ENCODE data around the gene PHLDB3. TPM values are rescaled to one million over a fixed set of nuclear protein-coding genes. Genes with fewer than 3 reads are reported as not detected.
"Not testable (repeated sequence)": the region's sequence is repeated elsewhere in the genome, so short reads cannot be mapped to it uniquely, and the experiment has no call there.

The PHLDB3 gene
- total RNA-seq, 2 experiments from 2014 or later = 6.0 to 20.6 TPM

DNA sequence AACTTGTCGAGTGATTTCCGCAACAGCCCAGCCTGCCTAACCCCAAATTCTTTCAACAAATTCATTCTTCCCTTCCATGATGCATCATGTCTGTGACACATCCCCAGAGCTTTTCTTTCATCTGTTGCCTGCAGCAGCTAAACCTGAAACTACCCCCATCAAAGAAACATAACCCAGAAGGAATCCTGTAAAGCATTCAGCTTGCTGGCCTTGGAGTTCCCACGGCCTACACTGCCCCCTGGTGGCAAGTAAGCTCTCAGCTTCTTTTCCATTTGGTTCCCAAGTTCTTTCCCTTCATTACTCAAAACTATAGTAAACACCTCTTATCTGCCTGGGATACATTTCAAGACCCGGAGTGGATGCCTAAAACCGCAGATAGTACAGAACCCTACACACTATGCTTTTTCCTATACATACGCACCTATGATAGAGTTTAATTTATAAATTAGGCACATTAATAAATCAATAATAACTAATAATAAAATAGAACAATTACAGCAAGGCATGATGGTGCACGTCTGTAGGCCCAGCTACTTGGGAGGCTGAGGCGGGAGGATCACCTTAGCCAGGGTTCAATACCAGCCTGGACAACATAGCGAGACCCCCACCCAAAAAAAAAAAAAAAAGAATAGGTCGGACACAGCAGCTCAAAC is 15.0 kb upstream of the PHLDB3 start:
- H3K4me3 ChIP-seq (ENCODE audit: low read depth, low read length, poor library complexity, severe bottlenecking) = no peak overlapping the region
- no peak overlapping the region for H3K4me2 ChIP-seq (ENCODE audit: low read length)
- DNase-seq (ENCODE audit: low spot score) = peak; percentile 81
- no peaks in the 10 kb centered on the region for H3K9me3 ChIP-seq (ENCODE audit: low read length)
- intact Hi-C loops (cut with micrococcal nuclease; ENCODE audit: unreplicated experiment) = loop anchor here (1.0 to 5.0 kb wide), 2 partner anchors 72 to 87 kb away; no protein-coding TSS in a partner anchor
- no peaks in the 10 kb centered on the region for H3K79me2 ChIP-seq (ENCODE audit: insufficient read depth, low read depth, low read length)
- no peak overlapping the region for H2AFZ ChIP-seq (ENCODE audit: low read length)
- no peaks in the 10 kb centered on the region for H3K4me1 ChIP-seq (ENCODE audit: insufficient read depth, low read length, poor library complexity, severe bottlenecking)
- TF ChIP-seq, protein P1, sequence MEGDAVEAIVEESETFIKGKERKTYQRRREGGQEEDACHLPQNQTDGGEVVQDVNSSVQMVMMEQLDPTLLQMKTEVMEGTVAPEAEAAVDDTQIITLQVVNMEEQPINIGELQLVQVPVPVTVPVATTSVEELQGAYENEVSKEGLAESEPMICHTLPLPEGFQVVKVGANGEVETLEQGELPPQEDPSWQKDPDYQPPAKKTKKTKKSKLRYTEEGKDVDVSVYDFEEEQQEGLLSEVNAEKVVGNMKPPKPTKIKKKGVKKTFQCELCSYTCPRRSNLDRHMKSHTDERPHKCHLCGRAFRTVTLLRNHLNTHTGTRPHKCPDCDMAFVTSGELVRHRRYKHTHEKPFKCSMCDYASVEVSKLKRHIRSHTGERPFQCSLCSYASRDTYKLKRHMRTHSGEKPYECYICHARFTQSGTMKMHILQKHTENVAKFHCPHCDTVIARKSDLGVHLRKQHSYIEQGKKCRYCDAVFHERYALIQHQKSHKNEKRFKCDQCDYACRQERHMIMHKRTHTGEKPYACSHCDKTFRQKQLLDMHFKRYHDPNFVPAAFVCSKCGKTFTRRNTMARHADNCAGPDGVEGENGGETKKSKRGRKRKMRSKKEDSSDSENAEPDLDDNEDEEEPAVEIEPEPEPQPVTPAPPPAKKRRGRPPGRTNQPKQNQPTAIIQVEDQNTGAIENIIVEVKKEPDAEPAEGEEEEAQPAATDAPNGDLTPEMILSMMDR (conservative IDR thresholded peaks at IDR 0.05; ENCODE audit: low read length) = peak; percentile 95
- TF ChIP-seq EZH2phosphoT487 (IDR thresholded peaks at IDR 0.05; ENCODE audit: borderline replicate concordance, low read depth, low read length) = no peak
- no peaks in the 10 kb centered on the region for H3K36me3 ChIP-seq (ENCODE audit: insufficient read depth, low read length)
- no peaks in the 10 kb centered on the region for H4K20me1 ChIP-seq (ENCODE audit: insufficient read depth, low read length)
- TSS peak; percentile 73 for BruUV-seq (replicated peaks)
- H3K9me2 ChIP-seq (ENCODE audit: insufficient read depth, low read length) = no peaks in the 10 kb centered on the region
- ChIA-PET CTCF (ENCODE audit: unreplicated experiment) (interaction anchor here (1.1 kb wide), 1 partner anchor 73 kb away, joined by 3 read pairs; no protein-coding TSS in a partner anchor), POLR2A (interaction anchor here (0.7 kb wide), 1 partner anchor 71 kb away, joined by 5 read pairs; no protein-coding TSS in a partner anchor)
- no peak overlapping the region for H3K27ac ChIP-seq (ENCODE audit: low read depth, low read length, poor library complexity, severe bottlenecking)

- H2AFZ ChIP-seq (ENCODE audit: low read length) = no peak overlapping the region
- H3K9me3 ChIP-seq (ENCODE audit: low read length) = no peaks in the 10 kb centered on the region
- BruUV-seq (replicated peaks) = no TSS peak
- no peaks in the 10 kb centered on the region for H3K4me1 ChIP-seq (ENCODE audit: insufficient read depth, low read length, poor library complexity, severe bottlenecking)
- ChIA-PET CTCF (ENCODE audit: unreplicated experiment) (interaction anchor here (0.6 to 1.0 kb wide), 2 partner anchors 15 to 71 kb away, joined by 3 to 4 read pairs; no protein-coding TSS in a partner anchor), POLR2A (interaction anchor here (0.7 kb wide), 1 partner anchor 14 kb away, joined by 5 read pairs; no protein-coding TSS in a partner anchor)
- no peak for TF ChIP-seq EZH2phosphoT487 (IDR thresholded peaks at IDR 0.05; ENCODE audit: borderline replicate concordance, low read depth, low read length)
- TF ChIP-seq, protein P1 (conservative IDR thresholded peaks at IDR 0.05; ENCODE audit: low read length) = no peak
- H3K79me2 ChIP-seq (ENCODE audit: insufficient read depth, low read depth, low read length) = no peaks in the 10 kb centered on the region
- intact Hi-C loops (cut with micrococcal nuclease; ENCODE audit: unreplicated experiment) = loop anchor here (5.0 kb wide), 1 partner anchor 86 kb away; no protein-coding TSS in a partner anchor
- H3K4me2 ChIP-seq (ENCODE audit: low read length) = no peak overlapping the region
- DNase-seq (ENCODE audit: low spot score) = no peak
- no peak overlapping the region for H3K27ac ChIP-seq (ENCODE audit: low read depth, low read length, poor library complexity, severe bottlenecking)
- no peak overlapping the region for H3K4me3 ChIP-seq (ENCODE audit: low read depth, low read length, poor library complexity, severe bottlenecking)
- no peaks in the 10 kb centered on the region for H3K9me2 ChIP-seq (ENCODE audit: insufficient read depth, low read length)
- H4K20me1 ChIP-seq (ENCODE audit: insufficient read depth, low read length) = no peaks in the 10 kb centered on the region
- no peaks in the 10 kb centered on the region for H3K36me3 ChIP-seq (ENCODE audit: insufficient read depth, low read length)
Observed at GRCh38 chr19:43518051-43518450, 13.5 kb upstream of the PHLDB3 start.

GRCh38 chr19:43512399-43512798 is 7.9 kb upstream of the PHLDB3 start:
- H3K79me2 ChIP-seq (ENCODE audit: insufficient read depth, low read depth, low read length); BruUV-seq (replicated peaks); H3K27ac ChIP-seq (ENCODE audit: low read depth, low read length, poor library complexity, severe bottlenecking); H3K9me2 ChIP-seq (ENCODE audit: insufficient read depth, low read length); H3K4me3 ChIP-seq (ENCODE audit: low read depth, low read length, poor library complexity, severe bottlenecking); CTCF ChIA-PET (ENCODE audit: unreplicated experiment); H4K20me1 ChIP-seq (ENCODE audit: insufficient read depth, low read length); H3K9me3 ChIP-seq (ENCODE audit: low read length); DNase-seq (ENCODE audit: low spot score); H3K4me1 ChIP-seq (ENCODE audit: insufficient read depth, low read length, poor library complexity, severe bottlenecking); H2AFZ ChIP-seq (ENCODE audit: low read length); intact Hi-C loops (cut with micrococcal nuclease; ENCODE audit: unreplicated experiment); H3K36me3 ChIP-seq (ENCODE audit: insufficient read depth, low read length); POLR2A ChIA-PET; H3K4me2 ChIP-seq (ENCODE audit: low read length): not testable (repeated sequence)

All from OCI-LY7 (cell line).